ENCODE measurements around the gene PAX5.

DNA sequence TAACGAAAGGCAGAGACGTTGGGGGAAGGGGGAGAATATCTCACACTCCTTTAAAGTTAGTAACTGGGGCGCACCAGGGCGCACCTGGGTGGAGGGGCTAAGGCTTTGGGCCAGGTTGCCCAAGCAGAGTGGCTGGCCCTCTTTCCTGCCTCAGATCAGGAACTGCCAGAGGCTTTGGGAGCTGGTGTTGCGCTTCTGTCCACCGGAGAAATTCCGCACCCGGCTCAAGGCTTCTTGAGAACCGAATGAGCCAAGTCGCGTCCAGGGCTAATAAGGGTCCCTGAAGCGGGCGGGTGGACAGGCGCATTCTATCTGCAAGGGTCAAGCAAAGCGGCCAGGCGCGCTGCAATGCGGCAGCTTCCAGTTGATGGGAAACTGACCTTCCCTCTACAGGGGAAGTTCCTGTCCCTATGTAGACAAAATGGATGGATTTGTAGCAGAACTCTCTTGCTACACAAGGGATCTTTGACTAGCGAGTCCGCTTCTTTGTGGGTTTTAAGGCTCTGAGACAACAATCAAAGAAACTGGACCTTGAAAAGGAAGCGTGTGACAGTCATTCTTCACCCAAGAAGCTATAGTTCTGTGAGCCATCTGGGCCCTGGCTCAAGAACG lies 5.5 kb downstream of the PAX5 start:
- TF ChIP-seq SIN3A (IDR thresholded peaks at IDR 0.05; ENCODE audit: borderline replicate concordance, insufficient read depth, low read length), result no peak
- no peak for TF ChIP-seq POLR2AphosphoS5 (IDR thresholded peaks at IDR 0.05; ENCODE audit: low read depth, low read length)
- TF ChIP-seq, protein P1, sequence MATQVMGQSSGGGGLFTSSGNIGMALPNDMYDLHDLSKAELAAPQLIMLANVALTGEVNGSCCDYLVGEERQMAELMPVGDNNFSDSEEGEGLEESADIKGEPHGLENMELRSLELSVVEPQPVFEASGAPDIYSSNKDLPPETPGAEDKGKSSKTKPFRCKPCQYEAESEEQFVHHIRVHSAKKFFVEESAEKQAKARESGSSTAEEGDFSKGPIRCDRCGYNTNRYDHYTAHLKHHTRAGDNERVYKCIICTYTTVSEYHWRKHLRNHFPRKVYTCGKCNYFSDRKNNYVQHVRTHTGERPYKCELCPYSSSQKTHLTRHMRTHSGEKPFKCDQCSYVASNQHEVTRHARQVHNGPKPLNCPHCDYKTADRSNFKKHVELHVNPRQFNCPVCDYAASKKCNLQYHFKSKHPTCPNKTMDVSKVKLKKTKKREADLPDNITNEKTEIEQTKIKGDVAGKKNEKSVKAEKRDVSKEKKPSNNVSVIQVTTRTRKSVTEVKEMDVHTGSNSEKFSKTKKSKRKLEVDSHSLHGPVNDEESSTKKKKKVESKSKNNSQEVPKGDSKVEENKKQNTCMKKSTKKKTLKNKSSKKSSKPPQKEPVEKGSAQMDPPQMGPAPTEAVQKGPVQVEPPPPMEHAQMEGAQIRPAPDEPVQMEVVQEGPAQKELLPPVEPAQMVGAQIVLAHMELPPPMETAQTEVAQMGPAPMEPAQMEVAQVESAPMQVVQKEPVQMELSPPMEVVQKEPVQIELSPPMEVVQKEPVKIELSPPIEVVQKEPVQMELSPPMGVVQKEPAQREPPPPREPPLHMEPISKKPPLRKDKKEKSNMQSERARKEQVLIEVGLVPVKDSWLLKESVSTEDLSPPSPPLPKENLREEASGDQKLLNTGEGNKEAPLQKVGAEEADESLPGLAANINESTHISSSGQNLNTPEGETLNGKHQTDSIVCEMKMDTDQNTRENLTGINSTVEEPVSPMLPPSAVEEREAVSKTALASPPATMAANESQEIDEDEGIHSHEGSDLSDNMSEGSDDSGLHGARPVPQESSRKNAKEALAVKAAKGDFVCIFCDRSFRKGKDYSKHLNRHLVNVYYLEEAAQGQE (IDR thresholded peaks at IDR 0.05; ENCODE audit: insufficient read depth in 1 of 2, low read depth in 2 of 2, low read length in 2 of 2), result no peak
- no peak for TF ChIP-seq TAF1 (IDR thresholded peaks at IDR 0.05; ENCODE audit: borderline replicate concordance, insufficient read depth, low read length)

Data from PFSK-1 (cell line).